Caco-2 (cell line): Measurements from ENCODE around the gene RNF2. TPM values are rescaled to one million over a fixed set of nuclear protein-coding genes. Genes with fewer than 3 reads are reported as not detected.

ENCODE experiments used
- BruUV-seq: library from RNA; stranded (reverse); fragments of 400-500 nt; replicated peaks from 2 replicates; lab custom pipeline; 2021; lab: Mats Ljungman, UMichigan
- CTCF ChIA-PET: fragments of 300-600 bp; sonication (Branson Sonifier 250); formaldehyde crosslinking; loops from one replicate; lab custom pipeline; 2022; ENCODE audit warnings: antibody characterized with exemption; lab: Charles Lee
- POLR2A ChIA-PET: fragments of 300-600 bp; sonication (Branson Sonifier 250); formaldehyde crosslinking; loops from one replicate; lab custom pipeline; 2022; ENCODE audit warnings: antibody characterized with exemption; lab: Charles Lee
- DNase-seq, 2 experiments: peaks; one replicate each; pipeline versions ENCODE4 v3.0.0 to v3.0.0-alpha.2; 2020 to 2022
- H3K27me3 ChIP-seq: replicated peaks from 2 replicates; pipeline ENCODE4 v1.6.0; 2011; ENCODE audit warnings: low read length; ENCODE audit not compliant: control insufficient read depth, insufficient read depth
- H3K36me3 ChIP-seq: 2 replicates; pipeline ENCODE4 v1.5.1; 2011; ENCODE audit warnings: low read length; ENCODE audit not compliant: control insufficient read depth, insufficient read depth
- H3K4me1 ChIP-seq: fragments of 250-450 bp; sonication (Bioruptor Pico); 2 replicates; pipeline ENCODE4 v1.5.1; 2020; ENCODE audit warnings: mild to moderate bottlenecking
- H3K4me3 ChIP-seq: 2 replicates; pipeline ENCODE4 v1.5.1; 2011; ENCODE audit warnings: low read depth, mild to moderate bottlenecking, control low read depth, low read length
- H3K9me3 ChIP-seq: fragments of 250-450 bp; sonication (Bioruptor Pico); 2 replicates; pipeline ENCODE4 v1.5.1; 2020; ENCODE audit warnings: mild to moderate bottlenecking, moderate library complexity
- H3K27ac Mint-ChIP-seq: one replicate; pipeline ENCODE4 v1.8.0; 2022; ENCODE audit warnings: mixed read lengths; ENCODE audit not compliant: unreplicated experiment
- H3K27me3 Mint-ChIP-seq: one replicate; pipeline ENCODE4 v1.8.0; 2022; ENCODE audit warnings: mixed read lengths; ENCODE audit not compliant: insufficient read depth, unreplicated experiment
- H3K36me3 Mint-ChIP-seq: one replicate; pipeline ENCODE4 v1.8.0; 2022; ENCODE audit warnings: mild to moderate bottlenecking, mixed read lengths; ENCODE audit not compliant: insufficient read depth, unreplicated experiment
- H3K4me1 Mint-ChIP-seq: one replicate; pipeline ENCODE4 v1.8.0; 2022; ENCODE audit warnings: low read depth, mixed read lengths; ENCODE audit not compliant: unreplicated experiment
- H3K4me3 Mint-ChIP-seq: one replicate; pipeline ENCODE4 v1.8.0; 2022; ENCODE audit warnings: mild to moderate bottlenecking, moderate library complexity, mixed read lengths; ENCODE audit not compliant: unreplicated experiment
- H3K9me3 Mint-ChIP-seq: one replicate; pipeline ENCODE4 v1.8.0; 2022; ENCODE audit warnings: mixed read lengths; ENCODE audit not compliant: unreplicated experiment
- intact Hi-C: fragments of 100-400 bp; cut with micrococcal nuclease; formaldehyde crosslinking; loops from one replicate; pipeline ENCODE4 v1.10.0; 2022; ENCODE audit not compliant: unreplicated experiment
- total RNA-seq: library from RNA; stranded (reverse); gene quantifications from 2 replicates; pipeline ENCODE4 v1.2.3, GENCODE V29; 2022
- TF ChIP-seq, protein P1 (sequence below), 2 experiments: fragments of 200-600 bp in 1 of 2; IDR thresholded peaks; 1 replicate in 1 of 2; 2 replicates in 1 of 2; pipeline versions ENCODE4 v1.5.1 to v1.8.0; 2011 to 2022; ENCODE audit warnings: antibody characterized with exemption in 1 of 2, control low read depth in 1 of 2, inconsistent platforms in 1 of 2, low read depth in 1 of 2, low read length in 1 of 2, mild to moderate bottlenecking in 1 of 2, moderate library complexity in 1 of 2; ENCODE audit not compliant: insufficient read depth in 1 of 2, severe bottlenecking in 1 of 2, unreplicated experiment in 1 of 2

RNF2 gene
- total RNA-seq, 1 experiment from 2014 or later: 31.7 TPM

DNA sequence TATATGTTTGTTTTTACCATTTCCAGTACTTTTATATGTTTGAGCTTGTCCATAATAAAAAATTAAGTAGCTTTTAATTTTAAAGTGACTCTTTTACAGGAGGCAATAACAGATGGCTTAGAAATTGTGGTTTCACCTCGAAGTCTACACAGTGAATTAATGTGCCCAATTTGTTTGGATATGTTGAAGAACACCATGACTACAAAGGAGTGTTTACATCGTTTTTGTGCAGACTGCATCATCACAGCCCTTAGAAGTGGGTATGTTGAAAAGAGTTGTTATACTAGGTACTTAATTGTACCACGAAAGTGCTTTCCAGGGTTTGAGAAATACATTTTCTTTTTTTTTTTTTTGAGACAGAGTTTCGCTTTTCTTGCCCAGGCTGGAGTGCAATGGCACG lies 46.1 kb downstream of the RNF2 start:
- Histone ChIP-seq H3K27me3 (no peaks in the 10 kb centered on the region), H3K9me3 (no peaks in the 10 kb centered on the region), H3K4me1 (no peaks in the 10 kb centered on the region), H3K36me3 (no peaks in the 10 kb centered on the region; the same call in 1 of the 2 replicates), H3K4me3 (no peak overlapping the region)
- POLR2A ChIA-PET: interaction anchor here (0.6 kb wide), 1 partner anchor 28 kb away, joined by 3 read pairs; no protein-coding TSS in a partner anchor
- Mint-ChIP-seq H3K4me1 (no peaks in the 10 kb centered on the region), H3K36me3 (peaks cover 26% of the 10 kb centered on the region), H3K9me3 (no peaks in the 10 kb centered on the region), H3K27me3 (no peaks in the 10 kb centered on the region), H3K4me3 (no peak overlapping the region), H3K27ac (no peak overlapping the region)
- intact Hi-C loops: no loop called here
- CTCF ChIA-PET: no interaction called here
- no TSS peak for BruUV-seq
- TF ChIP-seq, protein P1, sequence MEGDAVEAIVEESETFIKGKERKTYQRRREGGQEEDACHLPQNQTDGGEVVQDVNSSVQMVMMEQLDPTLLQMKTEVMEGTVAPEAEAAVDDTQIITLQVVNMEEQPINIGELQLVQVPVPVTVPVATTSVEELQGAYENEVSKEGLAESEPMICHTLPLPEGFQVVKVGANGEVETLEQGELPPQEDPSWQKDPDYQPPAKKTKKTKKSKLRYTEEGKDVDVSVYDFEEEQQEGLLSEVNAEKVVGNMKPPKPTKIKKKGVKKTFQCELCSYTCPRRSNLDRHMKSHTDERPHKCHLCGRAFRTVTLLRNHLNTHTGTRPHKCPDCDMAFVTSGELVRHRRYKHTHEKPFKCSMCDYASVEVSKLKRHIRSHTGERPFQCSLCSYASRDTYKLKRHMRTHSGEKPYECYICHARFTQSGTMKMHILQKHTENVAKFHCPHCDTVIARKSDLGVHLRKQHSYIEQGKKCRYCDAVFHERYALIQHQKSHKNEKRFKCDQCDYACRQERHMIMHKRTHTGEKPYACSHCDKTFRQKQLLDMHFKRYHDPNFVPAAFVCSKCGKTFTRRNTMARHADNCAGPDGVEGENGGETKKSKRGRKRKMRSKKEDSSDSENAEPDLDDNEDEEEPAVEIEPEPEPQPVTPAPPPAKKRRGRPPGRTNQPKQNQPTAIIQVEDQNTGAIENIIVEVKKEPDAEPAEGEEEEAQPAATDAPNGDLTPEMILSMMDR (IDR thresholded peaks at IDR 0.05; ENCODE audit: insufficient read depth in 1 of 2, low read depth in 1 of 2, low read length in 1 of 2, severe bottlenecking in 1 of 2, unreplicated experiment in 1 of 2): no peak
- no peak for DNase-seq

DNA sequence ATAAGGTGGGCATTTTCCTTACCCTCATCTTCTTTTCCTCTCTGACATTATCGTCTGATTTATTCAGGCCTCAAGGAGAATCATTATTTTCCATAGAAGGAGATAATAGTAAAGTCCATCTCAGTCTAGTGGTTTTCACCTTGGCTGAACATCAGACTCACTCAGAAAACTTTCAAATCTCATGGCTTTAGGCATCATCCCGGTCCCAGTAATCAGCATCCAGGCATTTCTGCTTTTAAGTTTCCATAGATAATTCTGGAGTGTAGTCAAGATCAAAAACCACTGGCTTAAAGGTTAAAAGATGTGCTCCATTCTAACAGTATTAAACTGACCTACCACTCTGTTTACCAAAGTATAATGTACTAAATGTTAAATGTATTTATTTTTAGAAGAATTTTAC lies 49.4 kb downstream of the RNF2 start:
- DNase-seq: no peak
- no peak overlapping the region for H3K27ac Mint-ChIP-seq
- intact Hi-C loops: no loop called here
- peaks cover 34% of the 10 kb centered on the region for H3K36me3 Mint-ChIP-seq
- H3K9me3 Mint-ChIP-seq: no peaks in the 10 kb centered on the region
- Histone ChIP-seq H3K9me3 (no peaks in the 10 kb centered on the region), H3K4me1 (no peaks in the 10 kb centered on the region), H3K27me3 (no peaks in the 10 kb centered on the region), H3K36me3 (no peaks in the 10 kb centered on the region), H3K4me3 (no peak overlapping the region)
- no peak overlapping the region for H3K4me3 Mint-ChIP-seq
- ChIA-PET POLR2A (no interaction called here), CTCF (no interaction called here)
- TF ChIP-seq, protein P1 (IDR thresholded peaks at IDR 0.05; ENCODE audit: insufficient read depth in 1 of 2, low read depth in 1 of 2, low read length in 1 of 2, severe bottlenecking in 1 of 2, unreplicated experiment in 1 of 2): no peak
- H3K27me3 Mint-ChIP-seq: no peaks in the 10 kb centered on the region
- BruUV-seq: no TSS peak
- no peaks in the 10 kb centered on the region for H3K4me1 Mint-ChIP-seq

DNA sequence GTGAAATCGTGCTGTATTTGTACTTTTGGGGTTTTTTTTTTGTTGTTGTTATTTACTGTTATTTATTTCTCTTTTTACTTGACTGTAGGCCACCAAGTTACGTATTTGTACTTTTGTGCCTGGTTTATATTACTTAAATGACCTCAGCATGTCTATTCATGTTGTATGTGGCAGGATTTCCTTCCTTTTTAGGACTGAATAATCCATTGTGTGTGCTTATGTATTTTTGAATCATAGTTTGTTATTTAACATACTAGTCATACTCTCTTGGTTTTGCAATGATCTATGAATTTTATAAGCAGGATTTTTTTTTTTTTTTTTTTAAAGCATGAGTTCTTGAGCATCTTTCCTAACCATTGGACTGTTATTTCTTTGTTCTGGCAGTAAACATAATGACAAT lies 51.2 kb downstream of the RNF2 start:
- Mint-ChIP-seq H3K27me3 (no peaks in the 10 kb centered on the region), H3K4me1 (no peaks in the 10 kb centered on the region), H3K27ac (no peak overlapping the region), H3K9me3 (no peaks in the 10 kb centered on the region), H3K36me3 (peaks cover 45% of the 10 kb centered on the region), H3K4me3 (no peak overlapping the region)
- BruUV-seq: no TSS peak
- TF ChIP-seq, protein P1 (IDR thresholded peaks at IDR 0.05; ENCODE audit: insufficient read depth in 1 of 2, low read depth in 1 of 2, low read length in 1 of 2, severe bottlenecking in 1 of 2, unreplicated experiment in 1 of 2): no peak
- intact Hi-C loops: no loop called here
- CTCF ChIA-PET: no interaction called here
- no peak for DNase-seq
- Histone ChIP-seq H3K9me3 (no peaks in the 10 kb centered on the region), H3K27me3 (no peaks in the 10 kb centered on the region), H3K4me1 (no peaks in the 10 kb centered on the region), H3K4me3 (no peak overlapping the region), H3K36me3 (no peaks in the 10 kb centered on the region)
- POLR2A ChIA-PET: no interaction called here
